ENCODE results near the gene BARHL1.

- TF ChIP-seq, protein P1, sequence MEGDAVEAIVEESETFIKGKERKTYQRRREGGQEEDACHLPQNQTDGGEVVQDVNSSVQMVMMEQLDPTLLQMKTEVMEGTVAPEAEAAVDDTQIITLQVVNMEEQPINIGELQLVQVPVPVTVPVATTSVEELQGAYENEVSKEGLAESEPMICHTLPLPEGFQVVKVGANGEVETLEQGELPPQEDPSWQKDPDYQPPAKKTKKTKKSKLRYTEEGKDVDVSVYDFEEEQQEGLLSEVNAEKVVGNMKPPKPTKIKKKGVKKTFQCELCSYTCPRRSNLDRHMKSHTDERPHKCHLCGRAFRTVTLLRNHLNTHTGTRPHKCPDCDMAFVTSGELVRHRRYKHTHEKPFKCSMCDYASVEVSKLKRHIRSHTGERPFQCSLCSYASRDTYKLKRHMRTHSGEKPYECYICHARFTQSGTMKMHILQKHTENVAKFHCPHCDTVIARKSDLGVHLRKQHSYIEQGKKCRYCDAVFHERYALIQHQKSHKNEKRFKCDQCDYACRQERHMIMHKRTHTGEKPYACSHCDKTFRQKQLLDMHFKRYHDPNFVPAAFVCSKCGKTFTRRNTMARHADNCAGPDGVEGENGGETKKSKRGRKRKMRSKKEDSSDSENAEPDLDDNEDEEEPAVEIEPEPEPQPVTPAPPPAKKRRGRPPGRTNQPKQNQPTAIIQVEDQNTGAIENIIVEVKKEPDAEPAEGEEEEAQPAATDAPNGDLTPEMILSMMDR (conservative IDR thresholded peaks at IDR 0.05 in 1 of 2, IDR thresholded peaks at IDR 0.05 in 1 of 2; ENCODE audit: low read depth in 1 of 2, low read length in 2 of 2) = no peak
- no peak for TF ChIP-seq EZH2 (IDR thresholded peaks at IDR 0.05; ENCODE audit: low read length, missing control alignments)
These were observed 26.2 kb upstream of the BARHL1 start for GRCh38 chr9:132556235-132556634.

Measured in fibroblast of lung (primary cell).